Epidermal melanocyte (primary cell): ENCODE measurements around the gene USP27X.

Source experiments
- DNase-seq: peaks from one replicate; pipeline ENCODE4 v3.0.0; 2011; ENCODE audit warnings: low spot score; ENCODE audit not compliant: insufficient read length

The USP27X gene

DNA sequence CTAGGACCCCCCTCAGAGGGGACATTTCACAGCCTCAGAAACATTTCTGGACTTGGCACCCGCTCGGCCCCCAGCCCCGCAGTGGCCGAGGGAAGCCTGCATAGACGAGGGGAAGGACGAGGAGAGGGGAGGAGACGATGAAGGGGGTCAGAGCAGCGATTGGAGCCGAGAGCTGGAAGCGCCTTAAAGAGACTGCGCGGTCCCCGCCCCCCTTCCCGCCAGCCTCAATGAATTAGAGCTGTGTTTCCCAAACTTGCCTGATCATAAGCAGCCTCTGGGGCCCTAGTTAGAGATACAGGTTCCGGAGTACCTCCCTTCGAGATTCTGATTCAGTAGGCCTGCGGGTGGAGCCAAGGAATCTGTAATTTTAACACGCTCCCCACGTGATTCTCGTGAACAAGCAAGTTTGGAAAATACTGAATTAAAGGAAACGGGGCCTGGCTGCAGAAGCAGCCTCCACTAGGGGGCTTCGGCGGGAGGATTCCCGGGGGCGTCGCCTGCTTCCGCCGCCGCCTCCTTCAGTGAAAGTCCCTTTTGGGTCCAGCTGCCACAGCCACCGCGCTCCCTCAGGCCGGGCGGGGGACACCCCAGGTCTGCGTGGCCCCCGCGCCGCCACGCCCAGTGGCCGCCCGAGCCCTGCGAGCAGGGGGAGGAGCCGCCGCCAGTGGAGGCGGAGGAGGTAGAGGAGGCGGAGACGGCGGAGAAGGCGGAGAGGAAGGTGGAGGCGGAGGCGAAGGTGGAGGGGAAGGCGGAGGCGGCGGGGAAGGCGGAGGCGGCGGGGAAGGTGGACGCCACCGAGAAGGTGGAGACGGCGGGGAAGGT, at the start of gene USP27X:
TSS of gene USP27X (plus strand) at position 651 of the 822 bp plus-strand sequence. CDS start 824 bp downstream, outside the sequence.
- peak; percentile 29 for DNase-seq

- no peak for DNase-seq
Observed at GRCh38 chrX:49838374-49838773, 40.9 kb upstream of the USP27X start.

DNA sequence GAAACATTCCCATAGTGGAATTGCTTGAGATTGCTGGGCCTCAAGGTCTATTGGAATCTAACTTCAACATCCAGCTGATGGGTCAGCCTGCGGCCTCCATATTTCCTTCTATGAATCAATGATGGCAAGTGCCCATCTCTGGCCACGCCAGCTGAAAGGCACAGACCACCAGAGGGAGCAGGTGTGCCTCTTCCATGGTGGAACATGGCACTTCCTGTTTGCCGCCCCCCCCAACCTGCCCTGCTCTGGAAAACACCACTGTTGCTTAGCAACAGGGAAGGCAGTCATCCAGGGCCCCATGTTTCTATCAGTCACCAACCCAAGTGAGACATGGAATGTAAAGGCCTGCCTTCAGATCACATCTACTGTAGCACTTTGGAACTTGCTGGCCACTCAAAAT, 38.6 kb upstream of the USP27X start:
- no peak for DNase-seq

DNA sequence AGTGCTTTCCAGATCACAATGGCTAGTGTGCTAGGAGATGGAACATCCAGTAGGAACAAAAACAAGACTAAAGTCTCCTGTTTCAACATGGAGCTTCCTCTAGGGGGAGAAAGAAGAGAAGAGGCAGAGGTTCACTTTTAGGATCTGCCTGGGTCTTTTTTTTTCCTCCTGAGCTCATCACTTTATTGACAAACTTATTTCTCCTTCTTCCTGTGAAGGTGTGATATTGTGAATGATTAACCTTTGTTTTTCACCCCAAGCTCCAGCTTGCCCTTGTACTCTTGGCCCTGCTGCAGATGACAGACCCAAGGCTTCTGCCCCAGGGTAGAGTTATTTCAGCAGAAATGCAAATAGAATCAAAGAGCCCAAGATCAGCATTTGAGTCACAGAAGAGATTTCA, 36.7 kb upstream of the USP27X start:
- no peak for DNase-seq

GRCh38 chrX:49844611-49845010, 34.7 kb upstream of the USP27X start:
- no peak for DNase-seq

GRCh38 chrX:49845701-49846403, 33.4 kb upstream of the USP27X start:
- DNase-seq: no peak

DNA sequence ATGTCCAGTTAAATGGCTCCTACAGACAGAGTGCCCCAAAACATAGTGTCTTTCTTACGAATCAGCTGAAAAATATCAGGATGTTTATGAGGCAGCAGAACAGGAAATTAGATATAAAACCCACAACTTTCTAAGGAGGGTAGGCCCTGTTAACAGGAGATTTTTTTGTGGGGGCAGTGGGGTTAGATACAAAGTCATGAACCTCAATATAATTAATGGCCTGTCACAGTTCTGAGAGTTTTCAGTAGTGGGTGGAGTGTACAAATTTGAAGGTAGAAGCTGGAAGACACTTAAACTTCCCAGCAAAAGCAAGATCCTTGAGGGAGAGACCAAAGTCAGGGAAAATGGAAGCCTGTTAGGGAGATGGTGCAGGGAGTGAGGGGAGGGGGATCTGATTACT, 32.8 kb upstream of the USP27X start:
- DNase-seq: no peak

- DNase-seq: no peak
Observed at GRCh38 chrX:49848275-49848674, 31.0 kb upstream of the USP27X start.

GRCh38 chrX:49850028-49850427, 29.3 kb upstream of the USP27X start:
- no peak for DNase-seq

DNA sequence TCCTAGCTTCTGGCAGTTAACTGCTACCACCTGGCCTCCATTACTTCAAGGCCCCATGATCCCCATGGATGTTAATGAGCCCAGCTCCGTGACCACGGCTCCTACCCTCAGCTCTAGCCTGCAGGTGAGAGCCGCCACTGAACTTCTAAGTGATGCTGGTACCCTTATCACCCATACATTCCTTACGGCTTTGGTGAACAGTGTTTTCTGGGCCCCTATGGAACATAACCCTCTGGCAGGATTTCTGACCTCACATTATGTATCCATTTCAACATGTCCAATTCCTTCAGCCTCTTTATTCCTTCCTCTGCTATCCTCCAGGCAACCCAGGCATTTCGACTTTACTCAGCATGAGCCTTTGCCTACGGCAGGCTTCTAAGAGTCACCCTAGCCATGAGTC, 25.6 kb upstream of the USP27X start:
- no peak for DNase-seq

- DNase-seq: no peak
Observed at GRCh38 chrX:49856819-49857218, 22.5 kb upstream of the USP27X start.

DNA sequence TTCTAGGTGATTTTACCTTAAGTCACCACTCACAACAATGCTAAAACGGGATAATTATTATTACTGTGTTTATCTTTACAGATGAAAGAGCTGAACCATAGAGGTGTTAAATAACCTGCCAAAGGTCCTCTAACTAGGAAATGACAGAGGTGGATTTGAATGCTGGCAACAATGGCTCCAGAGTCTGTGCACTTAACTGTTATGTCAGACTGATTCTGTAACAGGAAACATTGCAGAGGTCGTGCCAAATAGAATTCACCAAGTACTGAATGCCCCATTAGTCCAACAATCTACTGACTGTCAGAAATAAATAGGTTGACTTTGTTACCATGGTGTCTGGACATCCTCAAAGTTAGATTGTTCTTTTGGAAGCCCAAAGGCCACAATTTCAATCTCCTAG, 20.9 kb upstream of the USP27X start:
- DNase-seq: no peak

GRCh38 chrX:49859491-49859890, 19.8 kb upstream of the USP27X start:
- no peak for DNase-seq

DNA sequence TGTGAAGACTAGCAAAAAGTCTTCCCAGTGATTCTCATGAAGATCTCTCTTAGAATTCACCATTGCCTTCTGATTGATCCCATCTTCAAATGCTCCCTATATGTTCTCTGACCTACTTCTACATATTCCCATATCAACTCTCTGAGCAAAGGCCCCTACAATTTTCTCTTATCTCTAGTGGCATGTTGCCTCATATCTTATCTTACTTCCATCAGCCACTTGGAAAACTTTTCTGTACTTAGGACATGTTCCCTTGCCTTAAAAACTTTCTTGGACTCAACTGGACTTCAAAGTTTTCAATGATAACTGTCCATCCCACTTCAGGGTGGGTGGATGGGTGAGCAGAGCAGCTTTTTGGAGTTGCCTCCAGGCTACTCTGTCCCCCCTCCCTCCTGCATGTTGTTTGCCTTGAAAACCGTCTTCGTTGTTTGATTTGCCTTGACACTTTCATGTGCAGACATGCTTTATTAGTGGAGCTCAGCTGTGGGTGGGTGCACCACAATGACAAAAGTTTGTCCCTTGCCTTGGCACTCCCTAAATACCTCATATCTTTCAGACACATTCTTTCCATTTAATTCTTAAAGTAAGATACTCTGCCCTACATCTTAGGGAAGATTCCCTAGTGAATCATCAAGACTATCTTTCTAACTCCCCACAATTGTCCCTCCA, 18.3 kb upstream of the USP27X start:
- DNase-seq: no peak

DNA sequence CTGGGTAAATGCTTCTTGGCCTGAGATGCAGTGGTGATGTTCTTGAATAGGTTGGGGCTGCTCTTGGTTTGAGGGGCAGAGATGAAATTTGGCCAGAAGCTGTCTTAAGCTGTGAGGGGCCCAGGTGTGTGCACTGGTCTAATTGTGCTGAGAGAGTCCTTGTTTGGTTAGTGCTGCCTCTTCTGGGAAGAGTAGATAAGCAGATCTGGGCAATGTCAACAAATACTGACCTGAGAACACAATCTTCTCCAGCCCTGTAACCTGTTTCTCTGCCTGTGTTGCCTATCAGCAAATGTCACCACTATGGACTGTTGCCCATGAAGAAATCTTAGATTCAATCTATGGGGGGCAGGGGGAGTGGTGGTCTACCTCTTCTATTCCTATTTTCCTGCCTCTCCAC, 17.2 kb upstream of the USP27X start:
- DNase-seq: no peak

DNA sequence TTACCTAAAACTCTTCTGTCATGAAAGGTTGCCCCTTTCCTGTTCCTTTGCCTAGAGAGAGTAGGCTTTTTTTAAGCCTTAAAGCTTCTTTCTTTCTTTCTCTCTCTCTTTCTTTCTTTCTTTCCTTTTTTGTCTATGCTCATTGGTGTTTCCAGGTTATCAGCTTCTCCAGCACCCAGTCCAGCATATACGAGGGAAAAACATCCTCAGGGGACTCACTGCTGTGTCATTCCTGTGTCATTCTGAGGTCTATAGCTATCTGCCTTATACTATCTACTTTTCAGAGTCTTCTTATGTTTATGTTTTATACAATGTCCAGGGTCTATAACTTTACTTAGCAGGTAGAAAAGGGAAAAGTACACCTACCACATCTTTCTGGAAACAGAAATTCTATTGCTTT, 10.5 kb upstream of the USP27X start:
- DNase-seq: no peak

DNA sequence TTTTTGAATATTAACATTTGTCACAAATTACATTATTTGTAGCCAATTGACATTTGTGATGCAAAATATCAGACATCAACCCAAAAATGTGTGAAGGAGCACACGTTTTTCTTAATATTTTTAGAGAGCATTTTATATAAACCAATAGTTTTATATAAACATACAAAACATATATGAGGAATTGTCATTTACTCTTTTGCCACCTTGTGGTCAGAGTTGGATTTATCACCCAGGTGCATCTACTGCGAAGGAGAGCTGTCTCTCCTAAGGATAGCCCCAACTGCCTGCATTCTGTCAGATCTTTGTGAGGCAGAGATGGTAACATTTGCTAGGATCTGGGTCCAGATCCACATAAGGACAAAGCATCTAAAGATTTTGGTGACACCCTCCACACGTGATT, 2.5 kb upstream of the USP27X start:
- no peak for DNase-seq

DNA sequence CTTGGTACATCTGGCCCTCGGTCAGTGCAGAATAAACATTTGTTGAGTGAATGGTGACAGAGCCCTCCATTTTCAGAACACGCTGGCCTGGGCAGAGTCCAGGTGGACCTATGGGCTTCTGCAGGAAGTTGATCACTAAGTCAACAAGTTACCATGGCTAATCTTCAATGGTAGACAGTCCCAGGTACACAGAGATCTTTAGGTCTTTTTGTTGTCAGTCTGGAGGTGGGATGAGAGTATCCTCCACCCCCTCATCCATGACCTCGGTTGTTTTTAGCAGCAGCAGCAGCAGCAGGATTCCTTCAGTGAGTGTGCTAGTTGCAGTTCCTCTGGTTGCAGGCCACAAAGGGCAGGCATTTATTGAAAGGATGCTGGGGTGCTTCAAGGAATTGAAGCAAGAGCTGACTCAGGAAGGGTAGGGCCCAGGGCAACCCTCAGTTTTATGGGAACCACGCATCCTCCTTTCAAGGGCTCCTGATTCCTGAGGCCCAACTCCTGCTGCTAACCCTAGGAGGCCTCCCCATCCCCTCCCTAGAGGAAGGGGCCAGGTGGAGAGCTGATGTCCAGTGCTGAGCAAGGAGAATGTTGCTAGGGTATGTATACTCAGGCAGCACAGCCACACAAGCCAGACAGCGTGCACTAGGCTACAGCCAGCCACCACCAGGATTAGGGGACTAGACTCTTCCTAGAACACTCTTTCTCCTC, 1.7 kb upstream of the USP27X start:
- no peak for DNase-seq

GRCh38 chrX:49878128-49878833, 1.0 kb upstream of the USP27X start:
- DNase-seq: no peak

DNA sequence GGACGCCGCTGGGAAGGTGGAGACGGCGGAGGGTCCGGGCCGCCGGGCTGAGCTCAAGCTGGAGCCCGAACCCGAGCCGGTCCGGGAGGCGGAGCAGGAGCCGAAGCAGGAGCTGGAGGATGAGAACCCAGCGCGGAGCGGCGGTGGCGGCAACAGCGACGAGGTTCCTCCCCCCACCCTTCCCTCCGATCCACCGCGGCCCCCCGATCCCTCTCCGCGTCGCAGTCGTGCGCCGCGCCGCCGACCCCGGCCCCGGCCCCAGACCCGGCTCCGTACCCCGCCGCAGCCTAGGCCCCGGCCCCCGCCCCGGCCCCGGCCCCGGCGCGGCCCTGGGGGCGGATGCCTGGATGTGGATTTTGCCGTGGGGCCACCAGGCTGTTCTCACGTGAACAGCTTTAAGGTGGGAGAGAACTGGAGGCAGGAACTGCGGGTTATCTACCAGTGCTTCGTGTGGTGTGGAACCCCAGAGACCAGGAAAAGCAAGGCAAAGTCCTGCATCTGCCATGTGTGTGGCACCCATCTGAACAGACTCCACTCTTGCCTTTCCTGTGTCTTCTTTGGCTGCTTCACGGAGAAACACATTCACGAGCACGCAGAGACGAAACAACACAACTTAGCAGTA, 483 bp downstream of the USP27X start:
- no peak for DNase-seq

DNA sequence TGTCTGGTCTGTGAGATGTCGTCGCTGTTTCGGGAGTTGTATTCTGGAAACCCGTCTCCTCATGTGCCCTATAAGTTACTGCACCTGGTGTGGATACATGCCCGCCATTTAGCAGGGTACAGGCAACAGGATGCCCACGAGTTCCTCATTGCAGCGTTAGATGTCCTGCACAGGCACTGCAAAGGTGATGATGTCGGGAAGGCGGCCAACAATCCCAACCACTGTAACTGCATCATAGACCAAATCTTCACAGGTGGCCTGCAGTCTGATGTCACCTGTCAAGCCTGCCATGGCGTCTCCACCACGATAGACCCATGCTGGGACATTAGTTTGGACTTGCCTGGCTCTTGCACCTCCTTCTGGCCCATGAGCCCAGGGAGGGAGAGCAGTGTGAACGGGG, 1.4 kb downstream of the USP27X start:
- DNase-seq: no peak
